ENCODE measurements around the gene MYL6. TPM values are rescaled to one million over a fixed set of nuclear protein-coding genes. Genes with fewer than 3 reads are reported as not detected.

The MYL6 gene
- polyA plus RNA-seq, 1 of the 3 experiments (the other 2 are of a cell fraction) = 4,697 TPM

DNA sequence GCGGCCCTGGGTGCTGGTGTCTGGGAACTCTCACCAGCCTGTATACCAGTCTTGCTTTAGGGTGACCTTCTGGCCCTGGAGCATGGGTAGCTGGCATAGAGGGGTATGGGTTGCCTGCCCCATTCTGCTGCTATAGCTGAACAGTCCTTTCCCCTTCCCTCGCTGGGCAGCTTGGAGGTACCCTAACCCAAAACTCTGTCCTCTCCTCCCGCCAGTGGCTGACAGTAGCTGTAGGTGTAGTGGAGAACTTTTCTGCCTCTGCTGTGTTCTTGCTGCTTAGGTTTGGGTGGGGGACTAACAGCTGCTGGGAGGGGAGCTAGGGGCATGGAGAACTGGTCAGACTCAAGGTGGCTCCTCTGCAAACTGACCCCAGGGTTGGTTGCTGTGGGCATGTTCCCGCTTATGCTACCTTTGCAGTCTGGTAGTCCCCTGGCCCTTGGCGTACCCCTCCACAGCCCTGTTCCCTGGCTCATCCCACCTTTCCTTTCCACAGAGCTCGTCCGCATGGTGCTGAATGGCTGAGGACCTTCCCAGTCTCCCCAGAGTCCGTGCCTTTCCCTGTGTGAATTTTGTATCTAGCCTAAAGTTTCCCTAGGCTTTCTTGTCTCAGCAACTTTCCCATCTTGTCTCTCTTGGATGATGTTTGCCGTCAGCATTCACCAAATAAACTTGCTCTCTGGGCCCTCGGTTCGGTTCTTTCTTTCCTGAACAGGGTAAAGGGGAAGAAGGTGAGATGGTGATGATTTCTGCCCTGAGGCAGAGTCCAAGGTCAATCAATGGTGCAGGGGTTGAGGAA is 2.9 kb downstream of the MYL6 start (continued):
- TF ChIP-seq EP300 (IDR thresholded peaks at IDR 0.05; ENCODE audit: borderline replicate concordance in 1 of 2, low read depth in 1 of 2, low read length in 1 of 2) (no peak), NFIC (IDR thresholded peaks at IDR 0.05; ENCODE audit: borderline replicate concordance) (no peak), RAD21 (IDR thresholded peaks at IDR 0.05; ENCODE audit: low read length) (no peak), SMC3 (IDR thresholded peaks at IDR 0.05; ENCODE audit: low read depth, low read length) (no peak), EZH2phosphoT487 (IDR thresholded peaks at IDR 0.05; ENCODE audit: borderline replicate concordance, low read depth) (no peak), FOSL2 (IDR thresholded peaks at IDR 0.05; ENCODE audit: borderline replicate concordance, low read depth) (no peak), TCF12 (IDR thresholded peaks at IDR 0.05) (no peak), JUND (IDR thresholded peaks at IDR 0.05) (no peak), FOXJ3 (CRISPR knock-in tag; IDR thresholded peaks at IDR 0.05) (no peak)
- TF ChIP-seq, protein P1, sequence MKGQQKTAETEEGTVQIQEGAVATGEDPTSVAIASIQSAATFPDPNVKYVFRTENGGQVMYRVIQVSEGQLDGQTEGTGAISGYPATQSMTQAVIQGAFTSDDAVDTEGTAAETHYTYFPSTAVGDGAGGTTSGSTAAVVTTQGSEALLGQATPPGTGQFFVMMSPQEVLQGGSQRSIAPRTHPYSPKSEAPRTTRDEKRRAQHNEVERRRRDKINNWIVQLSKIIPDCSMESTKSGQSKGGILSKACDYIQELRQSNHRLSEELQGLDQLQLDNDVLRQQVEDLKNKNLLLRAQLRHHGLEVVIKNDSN (IDR thresholded peaks at IDR 0.05; ENCODE audit: borderline replicate concordance, low read depth) = no peak
- TF ChIP-seq, protein P2, sequence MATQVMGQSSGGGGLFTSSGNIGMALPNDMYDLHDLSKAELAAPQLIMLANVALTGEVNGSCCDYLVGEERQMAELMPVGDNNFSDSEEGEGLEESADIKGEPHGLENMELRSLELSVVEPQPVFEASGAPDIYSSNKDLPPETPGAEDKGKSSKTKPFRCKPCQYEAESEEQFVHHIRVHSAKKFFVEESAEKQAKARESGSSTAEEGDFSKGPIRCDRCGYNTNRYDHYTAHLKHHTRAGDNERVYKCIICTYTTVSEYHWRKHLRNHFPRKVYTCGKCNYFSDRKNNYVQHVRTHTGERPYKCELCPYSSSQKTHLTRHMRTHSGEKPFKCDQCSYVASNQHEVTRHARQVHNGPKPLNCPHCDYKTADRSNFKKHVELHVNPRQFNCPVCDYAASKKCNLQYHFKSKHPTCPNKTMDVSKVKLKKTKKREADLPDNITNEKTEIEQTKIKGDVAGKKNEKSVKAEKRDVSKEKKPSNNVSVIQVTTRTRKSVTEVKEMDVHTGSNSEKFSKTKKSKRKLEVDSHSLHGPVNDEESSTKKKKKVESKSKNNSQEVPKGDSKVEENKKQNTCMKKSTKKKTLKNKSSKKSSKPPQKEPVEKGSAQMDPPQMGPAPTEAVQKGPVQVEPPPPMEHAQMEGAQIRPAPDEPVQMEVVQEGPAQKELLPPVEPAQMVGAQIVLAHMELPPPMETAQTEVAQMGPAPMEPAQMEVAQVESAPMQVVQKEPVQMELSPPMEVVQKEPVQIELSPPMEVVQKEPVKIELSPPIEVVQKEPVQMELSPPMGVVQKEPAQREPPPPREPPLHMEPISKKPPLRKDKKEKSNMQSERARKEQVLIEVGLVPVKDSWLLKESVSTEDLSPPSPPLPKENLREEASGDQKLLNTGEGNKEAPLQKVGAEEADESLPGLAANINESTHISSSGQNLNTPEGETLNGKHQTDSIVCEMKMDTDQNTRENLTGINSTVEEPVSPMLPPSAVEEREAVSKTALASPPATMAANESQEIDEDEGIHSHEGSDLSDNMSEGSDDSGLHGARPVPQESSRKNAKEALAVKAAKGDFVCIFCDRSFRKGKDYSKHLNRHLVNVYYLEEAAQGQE (IDR thresholded peaks at IDR 0.05; ENCODE audit: low read depth, low read length) = no peak

DNA sequence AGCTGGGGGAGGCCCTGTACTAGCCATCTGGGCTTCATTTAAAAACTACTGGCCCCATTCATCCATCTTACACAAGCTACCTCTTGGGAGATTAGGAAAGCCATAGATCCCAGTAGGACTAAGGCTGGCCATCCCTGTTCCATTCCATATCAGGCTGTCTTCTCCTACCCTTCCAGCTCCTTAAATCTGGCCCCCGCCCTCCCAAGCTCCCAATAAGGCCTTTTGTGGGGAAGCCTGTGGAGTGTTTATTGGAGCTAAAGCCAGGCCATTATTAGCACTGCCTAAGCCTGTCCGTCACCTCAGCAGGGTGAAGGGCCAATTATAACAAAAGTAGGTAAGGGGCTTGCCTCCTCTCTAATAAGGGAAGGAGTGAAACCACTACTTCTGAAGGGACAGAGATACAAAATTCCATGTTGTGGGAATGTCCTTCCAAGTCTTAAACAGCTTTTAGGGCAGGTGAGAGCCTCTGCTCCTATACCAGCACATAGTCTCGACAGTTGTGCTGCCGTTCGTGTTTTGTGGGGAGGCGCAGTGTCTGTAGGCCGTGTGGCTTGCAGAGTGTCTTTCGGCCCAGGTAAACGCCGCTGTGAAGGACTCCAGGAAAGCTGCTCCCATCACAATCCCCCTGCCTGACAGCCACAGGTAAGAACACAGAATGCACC is 3.7 kb downstream of the MYL6 start:
- H3K9ac ChIP-seq = no peak overlapping the region
- H3K4me2 ChIP-seq = peak overlapping the region; percentile 97

More for the DNA sequence above, 3.7 kb downstream of the MYL6 start:
- ChIA-PET POLR2A (interaction anchor here (1.1 to 2.1 kb wide), 4 partner anchors 11 to 43 kb away, joined by 3 to 12 read pairs (median 6); partner anchors contain the start of genes ESYT1 and ZC3H10), CTCF (interaction anchor here (0.8 to 7.8 kb wide), 11 partner anchors 10 to 97 kb away, joined by 3 to 60 read pairs (median 3); partner anchors contain the start of genes ANKRD52, ESYT1, MYL6B and RNF41)
- Histone ChIP-seq H3K9me3 (no peaks in the 10 kb centered on the region), H3K27me3 (ENCODE audit: insufficient read depth) (no peaks in the 10 kb centered on the region), H2AFZ (ENCODE audit: low read depth) (no peak overlapping the region), H4K20me1 (ENCODE audit: insufficient read depth) (peaks cover 42% of the 10 kb centered on the region), H3K79me2 (ENCODE audit: insufficient read depth) (peaks cover 47% of the 10 kb centered on the region), H3F3A (replicated peaks; ENCODE audit: insufficient read depth) (peaks cover 69% of the 10 kb centered on the region), H3K27ac (ENCODE audit: low read depth in 2 of 2, low read length in 1 of 2) (peak overlapping the region in 1 of 2 experiments; percentile 82; a peak in 1 of 4 replicates), H3K36me3 (replicated peaks in 1 of 2; ENCODE audit: control insufficient read depth in 1 of 2, insufficient read depth in 2 of 2, low read length in 1 of 2) (peaks cover 52 to 54% of the 10 kb centered on the region in 2 experiments), H3K9me2 (no peaks in the 10 kb centered on the region), H3K4me1 (ENCODE audit: control insufficient read depth in 1 of 2, insufficient read depth in 2 of 2, low read depth in 1 of 2, low read length in 1 of 2) (peaks cover 23 to 28% of the 10 kb centered on the region in 2 experiments; a peak in 3 of 4 replicates), H3K4me3 (ENCODE audit: low read depth in 2 of 2, low read length in 1 of 2) (no peak overlapping the region)
- 95% methylated on average over 10 of the region's 10 CpGs for WGBS (ENCODE audit: low lambda C conversion rate)
- TF ChIP-seq, protein P1 (IDR thresholded peaks at IDR 0.05; ENCODE audit: borderline replicate concordance, low read depth) = no peak
- TF ChIP-seq RXRA (IDR thresholded peaks at IDR 0.05; ENCODE audit: borderline replicate concordance, low read depth) (no peak), TAF1 (IDR thresholded peaks at IDR 0.05; ENCODE audit: borderline replicate concordance, low read depth, low read length) (no peak), EZH2phosphoT487 (IDR thresholded peaks at IDR 0.05; ENCODE audit: borderline replicate concordance, low read depth) (no peak), GATA2 (CRISPR knock-in tag; IDR thresholded peaks at IDR 0.05) (no peak)
- TF ChIP-seq, protein P2 (IDR thresholded peaks at IDR 0.05; ENCODE audit: low read depth, low read length) = no peak
- no peak for DNase-seq

Measured in SK-N-SH (cell line).